Measurements from ENCODE around the gene KCTD13.

KCTD13 gene

GRCh38 chr16:29908719-29909220, 17.3 kb downstream of the KCTD13 start:
- TF ChIP-seq CTCF (conservative IDR thresholded peaks at IDR 0.05): no peak
- no peak overlapping the region for H3K27ac ChIP-seq

- H3K27ac ChIP-seq: no peak overlapping the region
- TF ChIP-seq CTCF (conservative IDR thresholded peaks at IDR 0.05): no peak
These were observed 18.1 kb downstream of the KCTD13 start for GRCh38 chr16:29907973-29908372.

GRCh38 chr16:29906520-29907244, 19.3 kb downstream of the KCTD13 start:
- no peak overlapping the region for H3K27ac ChIP-seq
- no peak for TF ChIP-seq CTCF (conservative IDR thresholded peaks at IDR 0.05)

GRCh38 chr16:29905668-29906067, 20.4 kb downstream of the KCTD13 start:
- TF ChIP-seq CTCF (conservative IDR thresholded peaks at IDR 0.05): no peak
- H3K27ac ChIP-seq: no peak overlapping the region

- no peak for TF ChIP-seq CTCF (conservative IDR thresholded peaks at IDR 0.05)
These were observed 21.1 kb downstream of the KCTD13 start for GRCh38 chr16:29904947-29905346.

GRCh38 chr16:29903590-29903989, 22.4 kb downstream of the KCTD13 start:
- TF ChIP-seq CTCF (conservative IDR thresholded peaks at IDR 0.05): no peak
- H3K27ac ChIP-seq: no peak overlapping the region

More at GRCh38 chr16:29904947-29905346, 21.1 kb downstream of the KCTD13 start:
- H3K27ac ChIP-seq: no peak overlapping the region

- H3K27ac ChIP-seq: peak overlapping the region; percentile 73; the same call in 1 of the 2 replicates
- no peak for TF ChIP-seq CTCF (conservative IDR thresholded peaks at IDR 0.05)
These were observed 24.4 kb downstream of the KCTD13 start for GRCh38 chr16:29901607-29901945.
